DMS 273 treated with DMSO at 0.1 percent for 48 hours (cell line): Measurements from ENCODE around the gene LNPEP.
"Not testable (repeated sequence)": the region's sequence is repeated elsewhere in the genome, so short reads cannot be mapped to it uniquely, and the experiment has no call there.

Source experiments
- DNase-seq: peaks from one replicate; lab custom pipeline; 2025; lab: John Stamatoyannopoulos, UW

Gene LNPEP

DNA sequence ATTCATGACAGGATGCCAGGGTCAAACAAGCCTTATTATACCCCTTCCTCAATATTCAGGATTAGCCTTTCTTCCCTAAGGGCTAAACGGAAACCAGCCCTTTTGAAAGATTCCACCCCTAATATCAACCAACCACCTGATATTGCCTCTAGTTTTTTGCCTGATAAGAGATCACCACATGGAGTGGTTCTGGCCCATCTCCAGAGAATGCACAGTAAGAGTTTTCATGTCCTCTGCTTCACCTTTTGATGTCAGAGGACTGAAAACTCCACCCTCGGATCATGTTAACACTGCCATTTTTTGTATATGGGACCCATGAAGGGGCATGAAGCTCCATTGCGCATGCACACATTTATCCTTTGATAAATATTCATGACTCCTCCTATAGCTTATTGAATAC, 5.8 kb upstream of the LNPEP start:
- DNase-seq: no peak

DNA sequence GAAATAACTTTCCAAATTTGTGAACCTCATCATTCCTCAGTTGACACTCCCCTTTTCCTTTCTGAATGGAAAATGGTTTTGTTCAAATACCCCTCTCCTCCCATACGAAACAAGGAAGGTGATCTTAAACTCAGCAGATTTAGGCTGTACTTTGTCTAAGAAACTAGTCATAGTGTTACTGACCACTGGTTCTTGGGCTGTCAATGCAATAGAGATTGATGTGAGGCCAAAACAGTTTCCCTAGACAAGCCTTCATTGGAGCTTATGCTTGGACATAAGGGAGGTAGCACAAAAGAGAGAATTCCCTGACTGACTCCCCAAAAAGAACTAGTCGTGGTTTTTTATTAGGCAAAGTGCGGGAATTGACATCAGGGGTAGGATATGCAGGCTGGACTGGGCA, 5.3 kb upstream of the LNPEP start:
- DNase-seq: no peak

- DNase-seq: not testable (repeated sequence)
Observed at GRCh38 chr5:96931037-96931436, 4.8 kb upstream of the LNPEP start.

- peak; percentile 13 for DNase-seq
Observed at GRCh38 chr5:96931605-96932004, 4.3 kb upstream of the LNPEP start.

GRCh38 chr5:96932026-96932425, 3.9 kb upstream of the LNPEP start:
- no peak for DNase-seq

DNA sequence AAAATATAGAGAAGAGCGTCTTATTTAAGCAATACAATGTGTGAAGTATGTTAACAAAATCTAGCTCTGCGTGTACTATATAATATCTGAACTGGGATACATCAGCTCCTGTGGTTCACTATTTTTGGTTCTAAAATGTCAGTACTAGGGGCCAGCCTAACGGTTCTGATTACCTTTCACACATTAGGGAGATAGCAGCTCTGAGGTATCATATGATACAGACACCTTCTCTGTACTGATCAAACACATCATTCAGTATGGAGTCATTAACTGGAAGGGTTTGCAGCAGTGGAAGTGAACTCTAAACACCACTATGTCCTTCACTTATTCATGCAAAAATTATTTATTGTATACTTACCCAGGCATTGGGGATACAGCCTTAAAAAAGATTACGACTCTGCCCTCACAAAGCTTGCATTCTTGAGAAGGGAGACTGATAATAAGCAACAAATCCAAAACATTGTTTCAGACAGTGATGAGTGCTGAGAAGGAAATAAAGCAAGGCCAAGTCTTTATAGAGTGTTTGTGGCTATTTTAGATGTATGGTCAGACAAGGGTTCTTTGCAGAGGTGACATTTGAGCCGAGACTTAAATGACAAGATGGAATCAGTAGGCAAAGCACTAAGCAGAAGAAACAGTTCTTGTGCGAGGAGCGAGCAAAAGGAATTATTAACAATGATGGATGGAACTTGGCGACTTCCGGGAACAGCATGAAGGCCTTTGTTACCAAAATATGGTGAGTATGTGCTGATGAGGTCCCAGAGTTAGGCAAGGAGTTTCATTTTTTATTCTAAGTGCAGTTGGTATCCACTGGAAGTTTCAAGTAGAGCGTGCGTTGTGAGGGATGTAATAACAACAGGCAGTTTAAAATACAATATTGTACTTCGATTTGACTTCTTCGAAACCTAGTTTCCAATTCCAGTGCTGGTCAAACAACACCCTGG, 1.8 kb upstream of the LNPEP start:
- no peak for DNase-seq

DNA sequence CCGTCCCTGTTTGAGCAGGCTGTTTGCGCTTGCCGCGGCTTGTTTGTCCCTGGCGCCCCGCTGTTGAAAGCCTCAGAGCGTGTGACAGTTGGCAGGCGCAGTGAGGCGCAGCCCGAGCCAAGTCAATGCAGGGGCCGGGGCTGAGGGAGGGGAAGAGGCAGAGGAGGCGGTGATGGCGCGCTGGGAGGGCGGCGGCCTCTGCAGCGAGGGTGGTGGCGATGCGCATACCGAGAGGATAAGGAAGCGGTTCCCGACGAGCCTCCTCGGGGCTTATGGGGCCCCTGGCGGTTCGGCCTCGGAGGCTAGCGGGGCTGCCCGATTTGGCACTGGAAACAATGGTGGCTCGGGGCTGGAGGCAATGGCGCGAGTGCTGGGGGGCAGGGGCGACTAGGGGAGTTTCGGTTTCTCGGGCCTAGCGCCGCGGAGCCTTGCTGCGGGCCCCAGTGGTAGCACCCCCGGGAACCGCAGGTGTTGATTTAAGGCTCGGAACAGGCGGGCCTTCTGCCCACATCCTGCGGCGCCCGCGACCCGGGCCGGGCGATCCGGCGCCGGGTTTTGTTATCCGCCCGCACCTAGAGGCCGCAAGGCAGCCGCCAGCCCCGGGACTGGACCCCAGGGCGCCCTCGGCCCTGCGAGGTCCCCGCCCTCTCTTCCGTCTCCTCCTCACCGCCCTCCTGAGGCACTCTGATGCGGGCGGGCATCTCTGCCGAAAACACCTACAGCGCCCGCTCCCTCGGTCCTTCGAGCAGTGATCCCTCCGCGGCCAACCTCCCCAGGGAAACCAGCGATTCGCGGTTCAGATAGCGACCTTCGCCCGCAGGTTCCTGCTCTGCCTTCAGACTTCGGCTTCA, 947 bp upstream of the LNPEP start:
- DNase-seq: peak; percentile 84

DNA sequence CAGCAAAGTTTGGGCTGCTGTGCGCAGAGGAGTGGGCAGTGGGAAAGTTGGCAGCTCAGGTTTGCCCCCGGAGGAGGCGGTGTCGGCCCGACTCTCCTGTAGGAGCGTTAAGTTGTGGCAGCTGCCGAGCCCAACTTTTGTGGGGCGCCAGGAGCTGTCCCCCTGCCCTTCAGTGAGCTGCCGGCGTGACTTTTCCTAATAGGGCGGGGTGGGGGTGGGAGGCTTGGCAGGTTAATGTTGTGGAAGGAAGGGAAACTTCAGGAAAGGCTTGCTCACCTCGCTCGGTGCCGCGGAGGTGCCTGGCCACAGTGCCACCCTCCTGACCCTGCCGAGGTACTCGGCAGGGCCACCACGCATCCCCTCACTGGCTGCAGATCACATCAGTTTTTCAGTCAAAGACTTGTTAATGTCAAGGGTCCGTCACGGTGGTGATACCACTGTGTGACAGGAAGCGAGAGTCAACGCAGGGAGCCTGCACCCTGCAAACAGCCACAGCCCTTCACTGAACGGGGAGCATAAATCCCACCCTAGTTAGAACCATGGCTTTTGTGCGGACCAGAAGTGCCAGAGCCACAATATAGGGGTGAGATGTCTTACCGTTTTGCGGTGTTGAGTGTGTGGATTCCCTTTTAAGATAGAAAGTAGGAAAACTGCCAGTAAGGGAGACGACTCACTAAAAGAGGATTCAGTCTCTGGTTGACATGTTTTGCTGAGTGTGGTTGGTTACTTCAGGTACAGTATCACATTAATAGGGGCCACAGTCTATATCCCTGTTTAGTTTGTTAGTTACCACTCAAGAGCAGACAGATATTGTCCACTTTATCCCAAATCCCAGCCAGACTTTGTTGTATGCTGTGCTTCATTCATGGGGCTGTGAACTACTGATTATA, 796 bp downstream of the LNPEP start:
- no peak for DNase-seq

DNA sequence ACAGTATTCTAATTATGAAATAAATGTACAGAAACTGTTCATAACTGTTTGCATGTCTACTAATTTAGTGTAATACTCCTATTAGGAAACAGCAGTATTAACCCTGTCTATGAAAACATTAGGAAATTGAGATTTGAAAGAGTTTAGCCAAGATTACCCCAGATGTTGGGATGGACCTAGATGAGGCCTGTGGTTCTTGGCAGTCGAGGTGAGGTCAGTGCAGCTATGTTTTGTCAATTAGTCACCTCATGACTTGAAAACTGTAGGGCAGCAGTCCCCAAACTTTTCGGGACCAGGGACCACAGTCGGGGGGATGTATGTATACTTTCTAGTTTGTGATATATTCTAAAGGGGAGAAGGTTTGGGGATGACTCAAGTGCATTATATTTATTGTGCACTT, 4.7 kb downstream of the LNPEP start:
- DNase-seq: no peak

DNA sequence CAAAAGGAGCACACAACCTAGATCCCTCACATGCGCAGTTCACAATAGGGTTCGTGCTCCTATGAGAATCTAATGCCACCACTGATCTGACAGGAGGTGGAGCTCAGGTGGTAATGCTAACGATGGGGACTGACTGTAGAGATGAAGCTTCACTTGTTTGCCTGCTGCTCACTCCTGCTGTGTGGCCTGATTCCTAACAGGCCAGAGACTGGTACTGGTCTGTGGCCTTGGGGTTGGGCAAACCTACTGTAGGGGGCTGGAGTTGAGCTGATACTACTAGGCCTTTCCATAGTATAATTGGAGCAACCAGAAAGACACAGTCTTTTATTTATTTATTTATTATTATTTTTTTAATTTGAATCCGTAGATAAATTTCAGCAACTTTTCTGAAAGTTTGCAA, 5.3 kb downstream of the LNPEP start:
- no peak for DNase-seq

GRCh38 chr5:96942078-96942477, 6.2 kb downstream of the LNPEP start:
- no peak for DNase-seq

- no peak for DNase-seq
Observed at GRCh38 chr5:96942911-96943310, 7.0 kb downstream of the LNPEP start.

- DNase-seq: no peak
Observed at GRCh38 chr5:96943799-96944198, 7.9 kb downstream of the LNPEP start.

- no peak for DNase-seq
Observed at GRCh38 chr5:96945144-96945897, 9.4 kb downstream of the LNPEP start.

GRCh38 chr5:96946381-96946780, 10.5 kb downstream of the LNPEP start:
- no peak for DNase-seq

DNA sequence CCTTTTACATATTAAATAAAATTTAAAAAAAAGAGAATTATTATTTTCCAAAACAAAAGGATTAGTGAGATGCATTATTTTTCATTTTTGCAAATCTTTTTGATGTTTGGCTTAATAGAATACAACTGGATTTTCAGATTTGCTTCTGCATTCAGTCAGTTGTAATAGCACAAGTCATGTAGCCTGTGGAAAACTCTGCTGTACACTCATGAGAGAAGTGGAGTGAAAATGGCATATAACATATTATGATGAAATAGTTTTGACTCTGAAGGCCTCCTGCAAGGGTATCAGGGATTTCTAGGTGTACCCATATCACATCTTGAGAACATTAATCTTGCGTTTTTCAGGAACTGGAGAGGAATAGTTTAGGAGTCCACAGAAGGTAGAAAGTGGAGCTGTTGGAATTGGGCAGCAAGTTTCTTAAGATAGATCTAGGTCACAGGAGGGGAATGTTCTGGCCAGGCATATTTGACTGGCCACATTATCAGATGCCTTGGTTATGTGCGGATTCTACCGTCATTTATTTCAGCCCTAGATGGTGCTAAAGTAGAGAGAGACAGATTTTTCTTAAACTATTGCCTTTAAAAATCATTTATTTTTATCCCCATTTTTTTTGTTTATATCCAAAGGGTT, 16.4 kb downstream of the LNPEP start:
- DNase-seq: no peak

- DNase-seq: no peak
Observed at GRCh38 chr5:96952974-96953730, 17.3 kb downstream of the LNPEP start.

- DNase-seq: no peak
Observed at GRCh38 chr5:96957254-96958049, 21.6 kb downstream of the LNPEP start.

GRCh38 chr5:96958977-96959376, 23.1 kb downstream of the LNPEP start:
- no peak for DNase-seq
